ENCODE data around the gene SOCS4.
"Not testable (repeated sequence)": the region's sequence is repeated elsewhere in the genome, so short reads cannot be mapped to it uniquely, and the experiment has no call there.

SOCS4 gene, protein sequence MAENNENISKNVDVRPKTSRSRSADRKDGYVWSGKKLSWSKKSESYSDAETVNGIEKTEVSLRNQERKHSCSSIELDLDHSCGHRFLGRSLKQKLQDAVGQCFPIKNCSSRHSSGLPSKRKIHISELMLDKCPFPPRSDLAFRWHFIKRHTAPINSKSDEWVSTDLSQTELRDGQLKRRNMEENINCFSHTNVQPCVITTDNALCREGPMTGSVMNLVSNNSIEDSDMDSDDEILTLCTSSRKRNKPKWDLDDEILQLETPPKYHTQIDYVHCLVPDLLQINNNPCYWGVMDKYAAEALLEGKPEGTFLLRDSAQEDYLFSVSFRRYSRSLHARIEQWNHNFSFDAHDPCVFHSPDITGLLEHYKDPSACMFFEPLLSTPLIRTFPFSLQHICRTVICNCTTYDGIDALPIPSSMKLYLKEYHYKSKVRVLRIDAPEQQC

DNA sequence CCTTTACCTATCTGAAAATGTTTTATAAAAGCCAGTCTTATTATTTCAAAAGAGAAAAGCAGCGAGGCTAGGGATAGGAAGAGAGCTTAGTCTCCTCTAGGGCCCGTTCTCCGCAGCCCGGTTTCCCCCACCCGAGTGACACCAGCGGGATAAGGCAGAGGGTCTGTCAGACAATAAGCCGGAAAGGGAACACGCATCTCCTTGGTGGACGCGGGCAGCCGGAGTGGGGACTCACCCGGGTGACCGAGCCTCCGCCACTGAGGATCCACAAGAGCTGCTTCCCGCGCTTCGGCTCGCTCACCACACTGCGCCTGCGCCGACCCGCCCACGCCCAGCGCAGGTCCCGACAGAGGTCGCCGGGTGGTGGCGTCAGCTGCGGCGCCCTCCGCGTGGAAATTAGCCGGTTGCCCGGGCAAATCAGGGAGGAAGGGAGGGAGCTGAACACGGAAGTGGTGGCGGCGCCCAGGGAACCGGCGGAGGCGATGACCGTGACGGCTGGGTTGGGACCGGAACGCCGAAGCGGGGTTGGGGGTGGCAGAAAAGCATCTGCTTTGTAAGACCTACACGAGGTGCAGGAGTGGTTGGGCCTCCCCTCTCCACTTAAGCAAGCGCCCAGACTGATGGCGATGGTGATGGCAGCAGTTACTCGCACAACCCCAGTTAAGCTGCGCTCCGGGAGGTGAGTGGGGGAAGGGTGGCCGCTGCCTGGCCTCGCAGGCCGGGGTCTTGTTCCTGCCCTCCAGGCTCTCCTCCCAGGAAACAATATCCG lies at the start of gene SOCS4, which contains the start of gene WDHD1:
TSS of gene SOCS4 (plus strand) at position 444 of the 769 bp plus-strand sequence. CDS start 15,806 bp downstream, outside the sequence.
TSS of gene WDHD1 (minus strand) at position 307 of the 769 bp plus-strand sequence. CDS start 312 bp downstream, outside the sequence.
- peak within 1 kb of the TSS; percentile 94 for H3K4me3 Mint-ChIP-seq
- H3K9me3 Mint-ChIP-seq: no peaks in the 10 kb centered on the region
- no peaks in the 10 kb centered on the region for H3K27me3 Mint-ChIP-seq
- peaks cover 3% of the 10 kb centered on the region for H3K36me3 Mint-ChIP-seq
- H3K4me1 Mint-ChIP-seq: peaks cover 48% of the 10 kb centered on the region
- peak within 1 kb of the TSS; percentile 95 for H3K27ac Mint-ChIP-seq

DNA sequence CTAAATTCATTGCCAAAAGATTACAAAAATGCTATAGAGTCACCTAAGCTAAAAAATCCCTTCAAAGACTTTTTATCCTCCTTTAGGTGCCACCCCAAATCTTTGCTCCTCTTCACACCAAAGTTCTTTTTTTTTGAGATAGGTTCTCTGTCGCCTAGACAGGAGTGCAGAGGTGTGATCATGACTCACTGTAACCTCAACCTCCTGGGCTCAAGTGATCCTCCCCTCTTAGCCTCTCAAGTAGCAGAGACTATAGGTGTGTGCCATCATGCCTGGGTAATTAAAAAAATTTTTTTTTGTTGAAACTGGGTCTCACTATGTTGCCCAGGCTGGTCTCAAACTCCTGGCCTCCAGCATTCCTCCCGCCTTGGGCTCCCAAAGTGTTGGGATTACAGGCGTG lies 48.0 kb upstream of the SOCS4 start:
- Mint-ChIP-seq H3K4me1 (no peaks in the 10 kb centered on the region), H3K27ac (no peak overlapping the region), H3K4me3 (no peak overlapping the region), H3K36me3 (peaks cover 8% of the 10 kb centered on the region), H3K9me3 (no peaks in the 10 kb centered on the region), H3K27me3 (no peaks in the 10 kb centered on the region)

DNA sequence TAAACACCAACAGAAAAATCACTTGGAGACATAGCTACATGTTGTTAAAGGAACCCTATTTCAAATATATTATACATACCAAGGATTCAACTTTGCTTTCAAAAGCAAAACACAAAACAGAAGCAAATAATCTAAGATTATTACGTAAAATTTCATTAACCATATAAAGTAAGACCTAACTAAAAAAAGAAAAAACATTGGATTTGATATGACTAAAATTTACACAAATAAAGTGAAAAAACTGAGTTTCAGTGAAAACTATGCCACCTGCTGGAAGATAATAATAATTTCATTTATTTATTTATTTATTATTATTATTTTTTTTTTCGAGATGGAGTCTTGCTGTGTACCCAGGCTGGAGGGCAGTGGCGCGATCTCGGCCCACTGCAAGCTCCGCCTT lies 45.3 kb upstream of the SOCS4 start:
- H3K9me3 Mint-ChIP-seq: no peaks in the 10 kb centered on the region
- H3K36me3 Mint-ChIP-seq: peaks cover 13% of the 10 kb centered on the region
- H3K4me1 Mint-ChIP-seq: no peaks in the 10 kb centered on the region
- no peaks in the 10 kb centered on the region for H3K27me3 Mint-ChIP-seq
- H3K27ac Mint-ChIP-seq: no peak overlapping the region
- H3K4me3 Mint-ChIP-seq: no peak overlapping the region

DNA sequence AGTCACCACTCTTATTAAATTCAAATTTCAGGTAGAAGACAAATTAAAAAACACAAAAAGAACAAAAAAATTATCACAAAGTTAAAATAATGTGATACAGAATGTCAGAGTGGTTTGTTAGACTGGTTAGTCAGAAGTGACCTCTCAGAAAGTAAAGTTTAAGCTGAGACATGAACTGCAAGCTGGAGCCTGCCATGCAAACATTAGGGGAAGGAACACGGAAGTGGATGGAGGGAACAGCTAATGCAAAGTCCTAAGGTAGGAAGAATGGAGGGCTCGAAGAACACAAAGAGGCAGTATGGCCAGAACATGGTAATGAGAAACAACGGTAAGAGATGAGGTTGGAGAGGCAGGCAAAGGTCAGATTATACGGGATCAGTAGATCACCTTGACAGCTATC lies 41.9 kb upstream of the SOCS4 start:
- no peaks in the 10 kb centered on the region for H3K27me3 Mint-ChIP-seq
- H3K4me1 Mint-ChIP-seq: no peaks in the 10 kb centered on the region
- no peak overlapping the region for H3K27ac Mint-ChIP-seq
- no peak overlapping the region for H3K4me3 Mint-ChIP-seq
- H3K9me3 Mint-ChIP-seq: no peaks in the 10 kb centered on the region
- H3K36me3 Mint-ChIP-seq: peaks cover 19% of the 10 kb centered on the region

DNA sequence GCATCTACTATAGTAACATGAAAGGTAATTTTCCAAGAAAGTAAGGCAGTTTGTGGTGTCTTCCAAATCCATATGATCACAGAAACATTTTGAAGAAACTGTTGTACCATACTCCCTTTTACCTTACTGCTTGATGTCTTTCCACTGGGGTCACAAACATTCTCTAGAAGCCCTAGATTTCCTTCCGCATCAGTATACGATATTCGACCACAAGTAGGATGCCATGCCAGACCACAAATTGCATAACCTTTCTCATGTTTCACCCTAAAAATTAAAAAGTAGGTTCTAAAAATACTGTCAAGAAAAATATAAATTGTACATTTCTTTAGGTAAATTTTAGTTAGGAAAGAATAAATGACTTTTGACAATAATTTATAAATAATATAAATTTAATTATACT lies 26.7 kb upstream of the SOCS4 start:
- Mint-ChIP-seq H3K9me3 (no peaks in the 10 kb centered on the region), H3K27ac (no peak overlapping the region), H3K27me3 (no peaks in the 10 kb centered on the region), H3K4me1 (no peaks in the 10 kb centered on the region), H3K36me3 (peaks cover 16% of the 10 kb centered on the region), H3K4me3 (no peak overlapping the region)

DNA sequence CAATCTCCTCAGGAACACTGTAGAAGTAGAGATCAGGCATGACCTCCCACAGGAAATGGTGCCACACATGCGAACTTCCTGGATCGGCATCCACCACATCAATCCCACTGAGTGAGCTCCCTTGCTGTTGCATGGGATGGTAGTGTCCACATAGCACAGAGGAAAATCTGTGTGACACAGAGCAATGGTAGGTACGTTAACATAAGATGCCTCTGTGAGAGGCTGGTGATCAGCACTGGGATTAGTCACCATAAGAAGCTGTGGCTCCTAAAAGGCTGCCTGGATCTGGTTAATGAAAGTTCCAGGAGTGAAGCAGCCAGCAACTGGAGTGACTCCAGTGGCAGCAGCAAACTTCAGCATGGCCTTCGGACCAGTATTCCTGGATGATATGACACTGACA lies 22.0 kb upstream of the SOCS4 start:
- H3K36me3 Mint-ChIP-seq: peaks cover 17% of the 10 kb centered on the region
- no peaks in the 10 kb centered on the region for H3K27me3 Mint-ChIP-seq
- no peaks in the 10 kb centered on the region for H3K9me3 Mint-ChIP-seq
- H3K27ac Mint-ChIP-seq: no peak overlapping the region
- H3K4me1 Mint-ChIP-seq: no peaks in the 10 kb centered on the region
- no peak overlapping the region for H3K4me3 Mint-ChIP-seq

DNA sequence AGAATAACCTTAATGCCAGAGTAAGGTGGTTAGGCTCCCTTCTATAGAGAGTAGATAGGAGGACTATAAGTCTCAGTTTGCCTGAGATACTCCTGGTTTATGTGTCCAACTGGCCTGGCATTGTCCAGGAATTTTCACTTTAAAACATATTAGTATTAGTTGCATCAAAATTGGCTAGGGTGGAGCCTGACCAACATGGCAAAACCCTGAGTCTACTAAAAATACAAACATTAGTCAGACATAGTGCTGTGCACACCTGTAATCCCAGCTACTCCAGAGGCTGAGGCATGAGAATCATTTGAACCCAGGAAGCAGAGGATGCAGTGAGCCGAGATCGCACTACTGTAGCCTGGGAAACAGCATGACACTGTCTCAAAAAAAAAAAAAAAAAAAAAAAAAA lies 12.0 kb upstream of the SOCS4 start:
- Mint-ChIP-seq H3K27ac (no peak overlapping the region), H3K9me3 (no peaks in the 10 kb centered on the region), H3K27me3 (no peaks in the 10 kb centered on the region), H3K4me3 (no peak overlapping the region), H3K36me3 (peaks cover 14% of the 10 kb centered on the region), H3K4me1 (peaks cover 2% of the 10 kb centered on the region)

DNA sequence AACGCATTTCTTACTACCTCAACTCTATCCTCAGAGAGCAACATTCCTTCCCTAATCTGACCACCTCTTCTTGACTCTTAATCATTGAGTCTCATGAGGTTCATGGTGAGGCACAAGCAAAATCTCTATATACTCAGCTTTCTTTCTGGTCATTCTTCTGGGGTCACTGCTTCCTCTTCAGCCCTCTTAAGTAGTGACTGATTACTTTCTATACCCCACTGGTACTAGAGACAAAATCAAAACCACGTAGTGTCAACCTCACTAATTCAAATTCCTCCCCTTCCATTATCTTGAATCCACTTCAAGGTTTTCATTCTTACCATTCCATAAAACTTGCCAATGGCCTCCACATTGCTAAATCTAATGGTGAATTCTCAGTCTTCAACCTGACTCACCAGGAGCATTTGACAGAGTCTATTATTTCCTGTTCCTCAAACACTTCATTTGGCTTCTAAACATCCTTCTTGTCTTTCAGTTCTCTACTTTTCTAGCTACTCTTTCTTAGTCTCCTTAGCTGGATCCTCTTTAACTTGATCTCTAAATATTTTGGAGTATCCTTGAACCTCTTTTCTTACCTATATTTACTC lies 7.0 kb upstream of the SOCS4 start:
- Mint-ChIP-seq H3K4me1 (peaks cover 22% of the 10 kb centered on the region), H3K27me3 (no peaks in the 10 kb centered on the region), H3K4me3 (no peak overlapping the region), H3K36me3 (peaks cover 8% of the 10 kb centered on the region), H3K27ac (peak overlapping the region; percentile 56), H3K9me3 (no peaks in the 10 kb centered on the region)

DNA sequence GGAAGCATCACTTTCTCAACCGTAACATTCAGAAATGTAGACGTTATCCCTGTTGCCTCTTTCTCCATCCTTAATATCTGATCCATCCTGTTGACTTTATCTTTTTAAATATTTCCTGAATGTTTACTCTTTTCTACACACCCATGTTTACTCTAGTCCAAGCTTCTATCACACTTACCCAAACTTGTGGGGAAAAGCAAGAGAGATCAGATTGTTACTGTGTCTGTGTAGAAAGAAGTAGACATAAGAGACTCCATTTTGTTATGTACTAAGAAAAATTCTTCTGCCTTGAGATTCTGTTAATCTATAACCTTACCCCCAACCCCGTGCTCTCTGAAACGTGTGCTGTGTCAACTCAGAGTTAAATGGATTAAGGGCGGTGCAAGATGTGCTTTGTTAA lies 2.7 kb upstream of the SOCS4 start:
- not testable (repeated sequence) for H3K36me3 Mint-ChIP-seq, H3K27ac Mint-ChIP-seq, H3K9me3 Mint-ChIP-seq, H3K27me3 Mint-ChIP-seq, H3K4me3 Mint-ChIP-seq
- H3K4me1 Mint-ChIP-seq: peaks cover 50% of the 10 kb centered on the region

DNA sequence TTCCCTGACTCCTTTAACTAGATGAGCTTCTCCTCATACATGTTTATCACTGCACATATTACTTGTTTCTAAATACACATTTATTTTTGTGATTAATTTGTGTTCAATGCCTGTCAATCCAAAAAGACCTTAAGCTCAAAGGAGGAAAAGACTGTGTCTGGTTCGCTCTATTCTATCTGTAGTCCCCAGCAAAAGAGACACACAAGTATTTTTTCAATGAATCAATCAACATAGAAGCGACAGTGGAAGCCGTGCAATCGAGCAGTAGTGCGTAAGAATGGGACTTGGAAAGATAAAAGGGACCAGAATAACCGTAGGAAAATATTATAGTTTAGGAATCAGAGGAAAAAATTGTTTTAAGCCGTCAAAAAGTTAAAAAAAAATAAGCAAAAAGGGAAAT lies 1.1 kb upstream of the SOCS4 start:
- Mint-ChIP-seq H3K36me3 (peaks cover 1% of the 10 kb centered on the region), H3K9me3 (no peaks in the 10 kb centered on the region), H3K4me1 (peaks cover 52% of the 10 kb centered on the region), H3K4me3 (peak overlapping the region; percentile 94), H3K27ac (peak overlapping the region; percentile 10), H3K27me3 (no peaks in the 10 kb centered on the region)

DNA sequence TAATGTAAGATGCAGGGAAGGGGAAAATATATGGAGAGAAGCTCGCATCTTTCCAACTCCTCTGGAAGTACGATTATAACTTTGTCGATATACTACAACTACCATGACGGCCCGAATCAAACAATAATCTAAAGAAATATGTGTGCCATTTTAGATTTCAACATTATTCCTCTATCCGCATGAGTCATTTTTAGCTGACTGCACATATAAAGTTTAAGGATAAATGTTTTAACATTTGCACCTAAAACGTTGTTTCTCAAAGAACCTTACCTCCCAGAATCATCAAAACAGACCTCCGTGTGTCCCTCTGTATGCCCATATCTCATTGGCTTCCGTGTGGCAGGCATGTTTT lies 619 bp upstream of the SOCS4 start:
- H3K4me3 Mint-ChIP-seq: peak overlapping the region; percentile 94
- peaks cover 3% of the 10 kb centered on the region for H3K36me3 Mint-ChIP-seq
- H3K9me3 Mint-ChIP-seq: no peaks in the 10 kb centered on the region
- H3K27ac Mint-ChIP-seq: peak overlapping the region; percentile 95
- peaks cover 52% of the 10 kb centered on the region for H3K4me1 Mint-ChIP-seq
- no peaks in the 10 kb centered on the region for H3K27me3 Mint-ChIP-seq

DNA sequence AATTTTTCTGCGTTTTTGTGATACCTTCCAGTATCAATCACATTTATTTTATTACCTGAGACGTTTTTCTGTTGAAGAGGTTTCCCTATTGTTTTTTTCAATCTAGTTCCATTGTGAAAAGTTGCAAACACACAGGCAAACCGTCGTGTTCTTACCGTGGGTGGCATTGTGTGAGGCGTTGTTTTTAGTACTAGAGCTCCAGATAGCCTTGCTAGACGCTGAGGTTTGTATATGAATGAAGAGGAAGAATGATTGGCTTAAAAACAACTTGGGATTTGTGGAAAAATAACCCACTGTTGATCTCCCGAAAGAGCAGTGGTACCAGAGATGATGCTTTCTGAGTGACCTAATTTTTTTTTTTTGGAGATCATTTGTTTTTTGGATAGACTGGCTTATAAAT lies 1.0 kb downstream of the SOCS4 start:
- H3K9me3 Mint-ChIP-seq: no peaks in the 10 kb centered on the region
- peaks cover 3% of the 10 kb centered on the region for H3K36me3 Mint-ChIP-seq
- H3K4me1 Mint-ChIP-seq: peaks cover 48% of the 10 kb centered on the region
- H3K27me3 Mint-ChIP-seq: no peaks in the 10 kb centered on the region
- peak overlapping the region; percentile 95 for H3K27ac Mint-ChIP-seq
- peak overlapping the region; percentile 94 for H3K4me3 Mint-ChIP-seq

DNA sequence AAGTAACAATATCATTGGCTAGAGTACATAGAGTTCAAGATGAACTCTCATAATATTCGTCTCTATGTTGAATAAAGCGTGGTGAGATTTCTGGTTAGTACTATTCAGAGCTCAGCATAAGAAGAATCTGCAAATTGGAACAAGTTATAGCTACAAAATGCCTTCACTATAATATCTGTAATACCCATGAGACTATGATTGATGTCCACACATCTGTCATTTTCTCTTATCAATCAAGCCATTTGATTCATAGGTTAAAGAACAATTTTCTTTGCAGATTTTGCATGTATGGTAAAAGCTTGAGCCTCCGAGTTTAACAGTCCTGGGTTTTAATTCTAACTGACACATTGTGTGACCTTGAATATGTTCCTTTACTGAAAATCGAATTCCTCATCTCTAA lies 1.4 kb downstream of the SOCS4 start:
- Mint-ChIP-seq H3K4me1 (peaks cover 48% of the 10 kb centered on the region), H3K27me3 (no peaks in the 10 kb centered on the region), H3K36me3 (peaks cover 5% of the 10 kb centered on the region), H3K4me3 (peak overlapping the region; percentile 94), H3K9me3 (no peaks in the 10 kb centered on the region), H3K27ac (peak overlapping the region; percentile 32)

DNA sequence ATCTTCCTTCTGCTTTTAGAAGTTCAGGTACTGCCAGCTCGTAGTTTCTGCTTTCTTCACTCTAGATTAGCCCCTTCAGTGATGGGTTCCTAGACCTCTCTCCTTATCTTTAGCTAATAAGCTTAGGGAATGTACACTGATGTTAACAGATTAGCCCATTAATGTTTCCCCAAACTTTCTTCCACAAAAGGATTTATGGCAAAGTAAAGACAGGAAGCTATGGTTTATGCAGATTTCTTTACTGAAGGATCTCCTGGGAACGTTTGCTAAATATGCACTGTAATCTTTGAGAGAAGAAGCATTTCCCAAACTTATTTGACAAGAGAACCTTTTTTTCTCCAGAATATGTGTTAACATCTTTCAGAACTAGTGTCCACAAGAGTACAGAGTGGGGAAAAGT lies 4.2 kb downstream of the SOCS4 start:
- Mint-ChIP-seq H3K4me3 (peak overlapping the region; percentile 23), H3K4me1 (peaks cover 38% of the 10 kb centered on the region), H3K27me3 (no peaks in the 10 kb centered on the region), H3K9me3 (no peaks in the 10 kb centered on the region), H3K27ac (no peak overlapping the region), H3K36me3 (peaks cover 11% of the 10 kb centered on the region)

DNA sequence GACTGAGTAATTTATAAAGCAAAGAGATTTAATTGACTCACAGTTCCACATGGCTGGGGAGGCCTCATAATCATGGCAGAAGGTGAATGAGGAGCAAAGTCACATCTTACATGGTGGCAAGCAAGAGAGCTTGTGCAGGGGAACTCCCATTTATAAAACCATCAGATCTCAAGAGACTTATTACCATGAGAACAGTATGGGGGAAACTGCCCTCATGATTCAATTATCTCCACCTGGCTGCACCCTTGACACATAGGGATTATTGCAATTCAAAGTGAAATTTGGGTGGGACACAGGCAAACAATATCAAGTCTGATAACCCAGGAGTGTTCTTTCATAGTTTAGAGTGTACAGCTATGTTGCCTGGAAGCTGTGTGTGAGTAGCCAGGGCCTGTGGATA lies 11.0 kb downstream of the SOCS4 start:
- not testable (repeated sequence) for H3K27me3 Mint-ChIP-seq, H3K9me3 Mint-ChIP-seq, H3K4me3 Mint-ChIP-seq, H3K27ac Mint-ChIP-seq
- Mint-ChIP-seq H3K4me1 (peaks cover 15% of the 10 kb centered on the region), H3K36me3 (peaks cover 19% of the 10 kb centered on the region)

DNA sequence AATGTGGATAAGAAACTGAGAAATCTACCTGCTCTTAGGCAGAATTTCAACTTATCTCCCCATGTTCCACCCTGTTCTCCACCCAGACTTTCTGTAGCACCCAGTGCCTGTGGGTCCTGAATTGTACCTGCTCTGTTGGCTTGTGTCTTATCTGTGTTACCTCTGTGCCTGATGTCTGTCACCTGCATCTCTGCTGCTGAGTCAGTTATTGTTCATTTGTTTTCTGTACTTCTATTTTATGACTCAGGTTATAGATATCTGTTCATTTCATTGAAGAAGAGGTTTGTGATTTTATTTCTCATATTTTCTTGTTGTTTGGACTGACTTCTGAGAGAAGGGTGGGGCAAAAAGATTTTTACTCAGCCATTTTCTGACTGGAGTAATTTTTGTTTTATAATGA lies 11.7 kb downstream of the SOCS4 start:
- Mint-ChIP-seq H3K27ac (no peak overlapping the region), H3K36me3 (peaks cover 21% of the 10 kb centered on the region), H3K4me1 (peaks cover 15% of the 10 kb centered on the region), H3K4me3 (no peak overlapping the region), H3K9me3 (no peaks in the 10 kb centered on the region), H3K27me3 (no peaks in the 10 kb centered on the region)

Measured in activated naive CD4-positive, alpha-beta T cell treated with anti-CD3 and anti-CD28 coated beads, Interleukin-2, amount 50 U/mL, for 24 hours (primary cell).